A673 (cell line): ENCODE results near the gene CDC6.

Source experiments
- CTCF ChIP-seq: fragments of 300-800, 200-600 bp; sonication (generic); conservative IDR thresholded peaks from 2 replicates; pipeline ENCODE4 v1.5.1; 2017; ENCODE audit warnings: low read depth, mild to moderate bottlenecking, antibody characterized with exemption, low read length, moderate library complexity, mixed read lengths
- EZH2 ChIP-seq: fragments of 200-600 bp; sonication (generic); IDR thresholded peaks from 2 replicates; pipeline ENCODE4 v1.6.1; 2017; ENCODE audit warnings: borderline replicate concordance, low read depth, mild to moderate bottlenecking, mixed read lengths, antibody characterized with exemption, low read length; ENCODE audit not compliant: poor library complexity, severe bottlenecking

- TF ChIP-seq CTCF = no peak
- TF ChIP-seq EZH2 = no peak
Observed at GRCh38 chr17:40301315-40301714, 13.6 kb downstream of the CDC6 start.
